GM12878 (cell line): Measurements from ENCODE around the gene ZNF827.

ENCODE experiments used
- CTCF ChIP-seq, 3 experiments: IDR thresholded peaks in 2 of 3; conservative IDR thresholded peaks in 1 of 3; 2 replicates each; pipeline ENCODE4 v1.5.1; 2011; ENCODE audit warnings: low read depth in 3 of 3, low read length in 3 of 3, mild to moderate bottlenecking in 3 of 3, control low read depth in 2 of 3, moderate library complexity in 2 of 3, inconsistent platforms in 1 of 3, mixed read lengths in 1 of 3; ENCODE audit not compliant: control insufficient read depth in 2 of 3, insufficient read depth in 1 of 3; ENCODE audit errors: extremely low read depth in 1 of 3
- EZH2 ChIP-seq: IDR thresholded peaks from 2 replicates; pipeline ENCODE4 v1.6.1; 2012; ENCODE audit warnings: low read depth, mild to moderate bottlenecking, control low read depth, inconsistent platforms, low read length, borderline replicate concordance; ENCODE audit not compliant: control insufficient read depth
- JUNB ChIP-seq: IDR thresholded peaks from 2 replicates; pipeline ENCODE4 v1.6.1; 2016; ENCODE audit warnings: antibody characterized with exemption, mild to moderate bottlenecking
- MEF2A ChIP-seq: IDR thresholded peaks from 2 replicates; pipeline ENCODE4 v1.6.1; 2011; ENCODE audit warnings: low read depth, mild to moderate bottlenecking, low read length, moderate library complexity; ENCODE audit not compliant: insufficient read depth
- PML ChIP-seq: IDR thresholded peaks from 2 replicates; pipeline ENCODE4 v1.6.1; 2012; ENCODE audit warnings: low read length, inconsistent platforms
- RAD21 ChIP-seq: IDR thresholded peaks from 2 replicates; pipeline ENCODE4 v1.6.1; 2011; ENCODE audit warnings: mild to moderate bottlenecking, low read depth, low read length, moderate library complexity; ENCODE audit not compliant: insufficient read depth
- ZBED1 ChIP-seq: IDR thresholded peaks from 2 replicates; pipeline ENCODE4 v1.6.1; 2016; ENCODE audit warnings: borderline replicate concordance
- ZZZ3 ChIP-seq: IDR thresholded peaks from 2 replicates; pipeline ENCODE4 v1.6.1; 2011; ENCODE audit warnings: low read depth; ENCODE audit not compliant: control insufficient read depth, insufficient read length

GRCh38 chr4:145936997-145937901, 1.4 kb downstream of the ZNF827 start:
- no peak for TF ChIP-seq JUNB
- no peak for TF ChIP-seq MEF2A
- TF ChIP-seq ZBED1 = no peak; the same call in 1 of the 2 replicates
- no peak for TF ChIP-seq CTCF (IDR thresholded peaks at IDR 0.05 in 2 of 3, conservative IDR thresholded peaks at IDR 0.05 in 1 of 3; ENCODE audit: control insufficient read depth in 2 of 3, extremely low read depth in 1 of 3, insufficient read depth in 1 of 3, low read depth in 3 of 3, low read length in 3 of 3)
- no peak for TF ChIP-seq ZZZ3
- no peak for TF ChIP-seq EZH2
- no peak for TF ChIP-seq PML
- TF ChIP-seq RAD21 = no peak
